Measurements from ENCODE around the gene OSBP. TPM values are rescaled to one million over a fixed set of nuclear protein-coding genes. Genes with fewer than 3 reads are reported as not detected.

The OSBP gene
- total and polyA plus RNA-seq, 9 of the 15 experiments (the other 6 are each of a cell fraction or from before 2014, with no cell fraction given) = 11.7 to 49.0 (median 28.7) TPM

DNA sequence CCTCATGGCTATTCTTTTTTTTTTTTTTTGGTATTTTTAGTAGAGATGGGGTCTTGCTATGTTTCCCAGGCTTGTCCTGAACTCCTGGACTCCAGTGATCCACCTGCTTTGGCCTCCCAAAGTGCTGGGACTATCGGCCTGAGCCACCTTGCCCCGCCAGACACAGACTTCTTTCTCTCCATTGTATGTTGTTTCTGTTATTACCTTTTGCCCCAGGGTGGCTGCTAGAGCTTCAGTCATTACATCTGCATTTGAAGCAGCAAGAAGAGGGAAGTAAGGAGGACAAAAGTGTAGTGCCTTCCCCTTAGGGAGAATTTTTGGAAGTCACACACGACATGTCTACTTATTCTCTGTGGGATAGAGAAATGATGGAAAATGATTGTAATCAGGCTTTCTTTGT lies 10.1 kb upstream of the OSBP start (continued):
- TF ChIP-seq, protein P1, sequence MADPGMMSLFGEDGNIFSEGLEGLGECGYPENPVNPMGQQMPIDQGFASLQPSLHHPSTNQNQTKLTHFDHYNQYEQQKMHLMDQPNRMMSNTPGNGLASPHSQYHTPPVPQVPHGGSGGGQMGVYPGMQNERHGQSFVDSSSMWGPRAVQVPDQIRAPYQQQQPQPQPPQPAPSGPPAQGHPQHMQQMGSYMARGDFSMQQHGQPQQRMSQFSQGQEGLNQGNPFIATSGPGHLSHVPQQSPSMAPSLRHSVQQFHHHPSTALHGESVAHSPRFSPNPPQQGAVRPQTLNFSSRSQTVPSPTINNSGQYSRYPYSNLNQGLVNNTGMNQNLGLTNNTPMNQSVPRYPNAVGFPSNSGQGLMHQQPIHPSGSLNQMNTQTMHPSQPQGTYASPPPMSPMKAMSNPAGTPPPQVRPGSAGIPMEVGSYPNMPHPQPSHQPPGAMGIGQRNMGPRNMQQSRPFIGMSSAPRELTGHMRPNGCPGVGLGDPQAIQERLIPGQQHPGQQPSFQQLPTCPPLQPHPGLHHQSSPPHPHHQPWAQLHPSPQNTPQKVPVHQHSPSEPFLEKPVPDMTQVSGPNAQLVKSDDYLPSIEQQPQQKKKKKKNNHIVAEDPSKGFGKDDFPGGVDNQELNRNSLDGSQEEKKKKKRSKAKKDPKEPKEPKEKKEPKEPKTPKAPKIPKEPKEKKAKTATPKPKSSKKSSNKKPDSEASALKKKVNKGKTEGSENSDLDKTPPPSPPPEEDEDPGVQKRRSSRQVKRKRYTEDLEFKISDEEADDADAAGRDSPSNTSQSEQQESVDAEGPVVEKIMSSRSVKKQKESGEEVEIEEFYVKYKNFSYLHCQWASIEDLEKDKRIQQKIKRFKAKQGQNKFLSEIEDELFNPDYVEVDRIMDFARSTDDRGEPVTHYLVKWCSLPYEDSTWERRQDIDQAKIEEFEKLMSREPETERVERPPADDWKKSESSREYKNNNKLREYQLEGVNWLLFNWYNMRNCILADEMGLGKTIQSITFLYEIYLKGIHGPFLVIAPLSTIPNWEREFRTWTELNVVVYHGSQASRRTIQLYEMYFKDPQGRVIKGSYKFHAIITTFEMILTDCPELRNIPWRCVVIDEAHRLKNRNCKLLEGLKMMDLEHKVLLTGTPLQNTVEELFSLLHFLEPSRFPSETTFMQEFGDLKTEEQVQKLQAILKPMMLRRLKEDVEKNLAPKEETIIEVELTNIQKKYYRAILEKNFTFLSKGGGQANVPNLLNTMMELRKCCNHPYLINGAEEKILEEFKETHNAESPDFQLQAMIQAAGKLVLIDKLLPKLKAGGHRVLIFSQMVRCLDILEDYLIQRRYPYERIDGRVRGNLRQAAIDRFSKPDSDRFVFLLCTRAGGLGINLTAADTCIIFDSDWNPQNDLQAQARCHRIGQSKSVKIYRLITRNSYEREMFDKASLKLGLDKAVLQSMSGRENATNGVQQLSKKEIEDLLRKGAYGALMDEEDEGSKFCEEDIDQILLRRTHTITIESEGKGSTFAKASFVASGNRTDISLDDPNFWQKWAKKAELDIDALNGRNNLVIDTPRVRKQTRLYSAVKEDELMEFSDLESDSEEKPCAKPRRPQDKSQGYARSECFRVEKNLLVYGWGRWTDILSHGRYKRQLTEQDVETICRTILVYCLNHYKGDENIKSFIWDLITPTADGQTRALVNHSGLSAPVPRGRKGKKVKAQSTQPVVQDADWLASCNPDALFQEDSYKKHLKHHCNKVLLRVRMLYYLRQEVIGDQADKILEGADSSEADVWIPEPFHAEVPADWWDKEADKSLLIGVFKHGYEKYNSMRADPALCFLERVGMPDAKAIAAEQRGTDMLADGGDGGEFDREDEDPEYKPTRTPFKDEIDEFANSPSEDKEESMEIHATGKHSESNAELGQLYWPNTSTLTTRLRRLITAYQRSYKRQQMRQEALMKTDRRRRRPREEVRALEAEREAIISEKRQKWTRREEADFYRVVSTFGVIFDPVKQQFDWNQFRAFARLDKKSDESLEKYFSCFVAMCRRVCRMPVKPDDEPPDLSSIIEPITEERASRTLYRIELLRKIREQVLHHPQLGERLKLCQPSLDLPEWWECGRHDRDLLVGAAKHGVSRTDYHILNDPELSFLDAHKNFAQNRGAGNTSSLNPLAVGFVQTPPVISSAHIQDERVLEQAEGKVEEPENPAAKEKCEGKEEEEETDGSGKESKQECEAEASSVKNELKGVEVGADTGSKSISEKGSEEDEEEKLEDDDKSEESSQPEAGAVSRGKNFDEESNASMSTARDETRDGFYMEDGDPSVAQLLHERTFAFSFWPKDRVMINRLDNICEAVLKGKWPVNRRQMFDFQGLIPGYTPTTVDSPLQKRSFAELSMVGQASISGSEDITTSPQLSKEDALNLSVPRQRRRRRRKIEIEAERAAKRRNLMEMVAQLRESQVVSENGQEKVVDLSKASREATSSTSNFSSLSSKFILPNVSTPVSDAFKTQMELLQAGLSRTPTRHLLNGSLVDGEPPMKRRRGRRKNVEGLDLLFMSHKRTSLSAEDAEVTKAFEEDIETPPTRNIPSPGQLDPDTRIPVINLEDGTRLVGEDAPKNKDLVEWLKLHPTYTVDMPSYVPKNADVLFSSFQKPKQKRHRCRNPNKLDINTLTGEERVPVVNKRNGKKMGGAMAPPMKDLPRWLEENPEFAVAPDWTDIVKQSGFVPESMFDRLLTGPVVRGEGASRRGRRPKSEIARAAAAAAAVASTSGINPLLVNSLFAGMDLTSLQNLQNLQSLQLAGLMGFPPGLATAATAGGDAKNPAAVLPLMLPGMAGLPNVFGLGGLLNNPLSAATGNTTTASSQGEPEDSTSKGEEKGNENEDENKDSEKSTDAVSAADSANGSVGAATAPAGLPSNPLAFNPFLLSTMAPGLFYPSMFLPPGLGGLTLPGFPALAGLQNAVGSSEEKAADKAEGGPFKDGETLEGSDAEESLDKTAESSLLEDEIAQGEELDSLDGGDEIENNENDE (IDR thresholded peaks at IDR 0.05; ENCODE audit: low read depth, low read length) = no peak

All from K562 (cell line).